Vagina (tissue), 2 donors: ENCODE results near the gene ANKLE2.

Experiments used
- POLR2A ChIP-seq, 2 donors: fragments of 450-650 bp; IDR thresholded peaks; one replicate each; pipeline ENCODE4 v1.6.1; 2017; ENCODE audit warnings: antibody characterized with exemption in 2 of 2, mild to moderate bottlenecking in 2 of 2, moderate library complexity in 2 of 2
- TF ChIP-seq, protein P1 (sequence below), 3 experiments: fragments of 450-650 bp in 2 of 3; fragments of 200-600 bp in 1 of 3; sonication (generic) in 1 of 3; IDR thresholded peaks; one replicate each; pipeline ENCODE4 v1.5.1; 2017 to 2019; ENCODE audit warnings: antibody characterized with exemption in 3 of 3, mild to moderate bottlenecking in 2 of 3, moderate library complexity in 2 of 3

DNA sequence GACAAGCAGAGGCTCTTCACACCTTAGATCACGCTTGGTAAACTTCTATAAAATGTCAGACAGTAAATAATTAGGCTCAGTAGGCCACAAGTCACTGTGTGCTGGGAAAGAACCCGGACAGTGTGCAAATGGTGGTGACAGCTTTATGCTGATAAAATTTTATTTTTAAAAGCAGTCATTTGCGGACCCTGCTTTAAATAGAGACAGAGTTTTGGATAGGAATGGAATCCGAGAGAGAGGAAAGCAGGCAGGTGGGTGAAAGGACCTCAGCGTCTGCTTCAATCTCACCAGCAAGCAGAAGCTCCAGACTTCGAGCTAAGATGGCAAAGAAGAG lies 21.4 kb downstream of the ANKLE2 start:
- TF ChIP-seq, protein P1, sequence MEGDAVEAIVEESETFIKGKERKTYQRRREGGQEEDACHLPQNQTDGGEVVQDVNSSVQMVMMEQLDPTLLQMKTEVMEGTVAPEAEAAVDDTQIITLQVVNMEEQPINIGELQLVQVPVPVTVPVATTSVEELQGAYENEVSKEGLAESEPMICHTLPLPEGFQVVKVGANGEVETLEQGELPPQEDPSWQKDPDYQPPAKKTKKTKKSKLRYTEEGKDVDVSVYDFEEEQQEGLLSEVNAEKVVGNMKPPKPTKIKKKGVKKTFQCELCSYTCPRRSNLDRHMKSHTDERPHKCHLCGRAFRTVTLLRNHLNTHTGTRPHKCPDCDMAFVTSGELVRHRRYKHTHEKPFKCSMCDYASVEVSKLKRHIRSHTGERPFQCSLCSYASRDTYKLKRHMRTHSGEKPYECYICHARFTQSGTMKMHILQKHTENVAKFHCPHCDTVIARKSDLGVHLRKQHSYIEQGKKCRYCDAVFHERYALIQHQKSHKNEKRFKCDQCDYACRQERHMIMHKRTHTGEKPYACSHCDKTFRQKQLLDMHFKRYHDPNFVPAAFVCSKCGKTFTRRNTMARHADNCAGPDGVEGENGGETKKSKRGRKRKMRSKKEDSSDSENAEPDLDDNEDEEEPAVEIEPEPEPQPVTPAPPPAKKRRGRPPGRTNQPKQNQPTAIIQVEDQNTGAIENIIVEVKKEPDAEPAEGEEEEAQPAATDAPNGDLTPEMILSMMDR (IDR thresholded peaks at IDR 0.05) = no peak
- TF ChIP-seq POLR2A (IDR thresholded peaks at IDR 0.05) = no peak
